ENCODE data around the gene MIS18A. TPM values are rescaled to one million over a fixed set of nuclear protein-coding genes. Genes with fewer than 3 reads are reported as not detected.

MIS18A gene
- total and polyA plus RNA-seq, 10 donors, result 4.2 to 10.0 (median 6.9) TPM

GRCh38 chr21:32306021-32306780 is 27.4 kb upstream of the MIS18A start:
- Histone ChIP-seq H3K9me3 (no peaks in the 10 kb centered on the region), H3K36me3 (peaks cover 0 to 46% (median 2%) of the 10 kb centered on the region in 6 donors), H3K27ac (no peak overlapping the region), H3K4me3 (no peak overlapping the region), H3K27me3 (replicated peaks in 1 of 7) (no peaks in the 10 kb centered on the region), H3K4me1 (no peaks in the 10 kb centered on the region)
- intact Hi-C loops (cut with DNase I; ENCODE audit: low total_unique reads), result no loop called here
- DNase-seq, result no peak
- no peak for TF ChIP-seq POLR2A (IDR thresholded peaks at IDR 0.05)
- TF ChIP-seq POLR2AphosphoS5 (IDR thresholded peaks at IDR 0.05), result no peak
- TF ChIP-seq CTCF (IDR thresholded peaks at IDR 0.05 in 8 of 11, conservative IDR thresholded peaks at IDR 0.05 in 3 of 11), result no peak
- WGBS, 5 donors, result 66 to 79% (median 73%) methylated on average over 21 to 22 of the region's 22 CpGs

- TF ChIP-seq POLR2AphosphoS5 (IDR thresholded peaks at IDR 0.05), result no peak
- TF ChIP-seq CTCF (IDR thresholded peaks at IDR 0.05 in 8 of 11, conservative IDR thresholded peaks at IDR 0.05 in 3 of 11), result no peak
- TF ChIP-seq POLR2A (IDR thresholded peaks at IDR 0.05), result no peak
- no peak overlapping the region for H3K27ac ChIP-seq
- peaks cover 0 to 42% (median 2%) of the 10 kb centered on the region in 6 donors for H3K36me3 ChIP-seq
- DNase-seq, result no peak
- no peaks in the 10 kb centered on the region for H3K4me1 ChIP-seq
- no peak overlapping the region for H3K4me3 ChIP-seq
- no peaks in the 10 kb centered on the region for H3K27me3 ChIP-seq (replicated peaks in 1 of 7)
- no peaks in the 10 kb centered on the region for H3K9me3 ChIP-seq
- intact Hi-C loops (cut with DNase I; ENCODE audit: low total_unique reads), result no loop called here
- WGBS, 5 donors, result 92 to 98% (median 96%) methylated on average over 7 of the region's 7 CpGs
Observed at GRCh38 chr21:32304998-32305397, 26.1 kb upstream of the MIS18A start.

- Histone ChIP-seq H3K36me3 (peaks cover 0 to 28% (median 1%) of the 10 kb centered on the region in 6 donors), H3K4me3 (no peak overlapping the region), H3K27ac (no peak overlapping the region), H3K9me3 (no peaks in the 10 kb centered on the region), H3K4me1 (no peaks in the 10 kb centered on the region), H3K27me3 (replicated peaks in 1 of 7) (no peaks in the 10 kb centered on the region)
- intact Hi-C loops (cut with DNase I; ENCODE audit: low total_unique reads), result no loop called here
- WGBS, 5 donors, result 95 to 100% (median 100%) methylated on average over 1 of the region's 1 CpG
- TF ChIP-seq POLR2AphosphoS5 (IDR thresholded peaks at IDR 0.05) (no peak), POLR2A (IDR thresholded peaks at IDR 0.05) (no peak), CTCF (IDR thresholded peaks at IDR 0.05 in 8 of 11, conservative IDR thresholded peaks at IDR 0.05 in 3 of 11) (no peak)
- no peak for DNase-seq
Observed at GRCh38 chr21:32303385-32303784, 24.5 kb upstream of the MIS18A start.

- 91 to 97% (median 94%) methylated on average over 6 of the region's 6 CpGs for WGBS, 5 donors
- no peak for DNase-seq
- TF ChIP-seq CTCF (IDR thresholded peaks at IDR 0.05 in 8 of 11, conservative IDR thresholded peaks at IDR 0.05 in 3 of 11), result no peak
- no peak for TF ChIP-seq POLR2AphosphoS5 (IDR thresholded peaks at IDR 0.05)
- TF ChIP-seq POLR2A (IDR thresholded peaks at IDR 0.05), result no peak
Observed at GRCh38 chr21:32302560-32302959, 23.7 kb upstream of the MIS18A start.

More at GRCh38 chr21:32302560-32302959, 23.7 kb upstream of the MIS18A start:
- H3K4me3 ChIP-seq, result no peak overlapping the region
- peaks cover 0 to 20% (median 0%) of the 10 kb centered on the region in 6 donors for H3K36me3 ChIP-seq
- intact Hi-C loops (cut with DNase I; ENCODE audit: low total_unique reads), result no loop called here
- H3K27ac ChIP-seq, result no peak overlapping the region
- no peaks in the 10 kb centered on the region for H3K9me3 ChIP-seq
- H3K4me1 ChIP-seq, result no peaks in the 10 kb centered on the region
- no peaks in the 10 kb centered on the region for H3K27me3 ChIP-seq (replicated peaks in 1 of 7)

Data from spleen (tissue), 11 donors.